HG03558 (cell line): ENCODE results near the gene SCAP.
A peak's percentile ranks its signal among the peaks of the same experiment; 100 is the strongest.
"Not testable (repeated sequence)": the region's sequence is repeated elsewhere in the genome, so short reads cannot be mapped to it uniquely, and the experiment has no call there.

Experiments used
- ATAC-seq: cut with Tn5 transposase; IDR thresholded peaks from one replicate; pipeline ENCODE4 v1.9.1; 2021; ENCODE audit warnings: moderate number of reproducible peaks; ENCODE audit not compliant: unreplicated experiment; ENCODE audit errors: extremely low read depth

The SCAP gene

GRCh38 chr3:47475570-47476329 is at the start of gene SCAP:
SCAP (minus strand) TSS chr3:47475941; CDS start chr3:47442993, 32,948 bp downstream.
- ATAC-seq, result peak; percentile 60

GRCh38 chr3:47523310-47524073 is 47.8 kb upstream of the SCAP start:
- no peak for ATAC-seq

GRCh38 chr3:47522082-47522987 is 46.6 kb upstream of the SCAP start:
- no peak for ATAC-seq

GRCh38 chr3:47520756-47521155 is 45.0 kb upstream of the SCAP start:
- no peak for ATAC-seq

GRCh38 chr3:47517937-47518336 is 42.2 kb upstream of the SCAP start:
- no peak for ATAC-seq

GRCh38 chr3:47515864-47516319 is 40.2 kb upstream of the SCAP start:
- no peak for ATAC-seq

- ATAC-seq, result no peak
Measured at GRCh38 chr3:47515100-47515499, 39.4 kb upstream of the SCAP start.

GRCh38 chr3:47513125-47513929 is 37.6 kb upstream of the SCAP start, which contains the start of gene ELP6:
ELP6 (minus strand) TSS chr3:47513712; CDS start chr3:47513590, 122 bp downstream.
- ATAC-seq, result peak; percentile 73

- no peak for ATAC-seq
Measured at GRCh38 chr3:47512416-47513124, 36.8 kb upstream of the SCAP start.

GRCh38 chr3:47505267-47505666 is 29.5 kb upstream of the SCAP start:
- ATAC-seq, result not testable (repeated sequence)

- no peak for ATAC-seq
Measured at GRCh38 chr3:47504113-47504512, 28.4 kb upstream of the SCAP start.

GRCh38 chr3:47503033-47503432 is 27.3 kb upstream of the SCAP start:
- no peak for ATAC-seq

GRCh38 chr3:47496892-47497291 is 21.2 kb upstream of the SCAP start:
- no peak for ATAC-seq

- ATAC-seq, result no peak
Measured at GRCh38 chr3:47495886-47496285, 20.1 kb upstream of the SCAP start.

GRCh38 chr3:47495111-47495510 is 19.4 kb upstream of the SCAP start:
- ATAC-seq, result no peak

- no peak for ATAC-seq
Measured at GRCh38 chr3:47491777-47492176, 16.0 kb upstream of the SCAP start.

- ATAC-seq, result no peak
Measured at GRCh38 chr3:47491186-47491585, 15.4 kb upstream of the SCAP start.

- ATAC-seq, result no peak
Measured at GRCh38 chr3:47487265-47487664, 11.5 kb upstream of the SCAP start.

GRCh38 chr3:47485812-47486211 is 10.1 kb upstream of the SCAP start:
- no peak for ATAC-seq
